Stimulated activated CD4-positive, alpha-beta T cell treated with anti-CD3 and anti-CD28 coated beads, TNF-alpha, amount 100 ng/mL, for 24 hours (primary cell): ENCODE data around the gene ARL15.
"Not testable (repeated sequence)": the region's sequence is repeated elsewhere in the genome, so short reads cannot be mapped to it uniquely, and the experiment has no call there.

Experiments
- DNase-seq, 3 experiments: peaks; one replicate each; pipeline ENCODE4 v3.0.0-alpha.2; 2020; ENCODE audit warnings: low read depth in 3 of 3

ARL15 gene

DNA sequence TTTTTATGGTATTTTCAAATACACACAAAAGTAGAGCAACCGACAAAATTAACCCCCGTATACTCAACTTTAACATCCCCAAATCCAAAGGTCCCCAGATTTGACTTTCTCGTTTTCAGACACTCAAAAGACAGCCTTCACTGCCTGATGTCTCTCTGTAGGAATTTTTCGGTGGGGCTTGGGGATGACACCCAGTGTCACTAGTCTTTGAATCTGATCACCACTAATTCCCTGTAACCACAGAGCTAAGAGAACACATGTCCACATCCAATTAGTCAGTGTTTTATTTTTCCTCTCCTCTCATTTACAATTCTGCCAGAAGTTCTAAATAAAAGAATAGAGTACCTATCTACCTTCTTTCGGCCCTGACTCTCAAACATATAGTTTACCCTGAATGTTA, 324.6 kb downstream of the ARL15 start:
- no peak for DNase-seq

DNA sequence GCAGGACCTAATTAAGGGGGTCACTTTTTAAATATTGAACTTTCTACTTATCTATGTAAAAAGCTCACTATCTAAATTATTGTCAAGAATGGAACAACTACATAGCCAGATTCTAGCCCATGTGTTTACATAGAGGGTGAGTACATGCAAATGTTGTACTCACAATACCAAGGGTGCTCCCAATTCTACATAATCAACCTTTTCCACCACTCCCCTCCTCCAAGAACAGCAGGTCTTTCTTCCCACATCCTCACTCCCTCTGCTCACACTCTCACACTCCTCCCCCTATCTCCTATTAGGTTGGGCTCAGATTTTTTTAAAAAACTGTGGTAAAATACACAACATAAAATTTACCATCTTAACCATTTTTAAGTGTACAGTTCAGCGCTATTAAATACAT, 325.4 kb downstream of the ARL15 start:
- DNase-seq, result no peak

DNA sequence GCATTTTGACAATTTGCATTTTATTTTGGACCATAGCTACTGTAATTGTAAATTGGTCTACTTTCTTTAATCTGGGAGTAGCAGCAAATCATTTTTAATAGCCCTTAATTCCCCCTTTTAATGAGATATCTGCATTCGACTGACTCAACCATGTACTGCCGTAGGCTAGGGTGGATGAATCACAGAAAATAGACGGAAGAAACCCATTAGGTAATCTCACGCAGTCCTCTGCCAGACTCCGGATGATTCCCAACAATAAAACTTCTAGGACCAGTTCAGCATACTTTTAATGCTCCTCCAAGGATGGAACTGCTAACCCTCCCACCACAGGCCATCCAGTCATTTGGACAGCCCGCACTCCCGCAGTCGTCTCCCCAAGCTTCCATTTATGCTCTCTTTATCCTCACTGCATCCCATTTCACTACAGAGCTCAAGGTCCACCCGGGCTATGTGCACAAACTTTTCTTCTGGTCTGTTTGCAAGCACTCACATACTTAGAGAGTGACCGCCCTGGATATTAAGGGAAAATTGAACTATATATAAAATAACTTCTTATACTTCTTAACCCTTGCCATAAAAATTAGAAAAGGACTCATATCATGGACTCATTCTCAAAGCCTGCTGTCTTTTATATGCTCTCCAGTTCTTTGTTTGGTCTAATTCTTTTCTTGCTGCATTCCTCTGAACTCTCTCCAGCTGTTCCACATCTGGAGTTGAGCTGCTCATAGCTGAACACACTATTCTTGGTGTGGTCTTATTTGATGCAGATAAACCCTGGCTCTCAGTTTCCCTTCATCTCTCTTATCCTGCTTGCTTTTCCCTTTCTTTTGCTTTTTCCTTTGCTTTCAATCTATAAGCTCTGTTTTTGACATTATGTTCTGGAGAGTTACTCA, 326.6 kb downstream of the ARL15 start:
- DNase-seq, result no peak

DNA sequence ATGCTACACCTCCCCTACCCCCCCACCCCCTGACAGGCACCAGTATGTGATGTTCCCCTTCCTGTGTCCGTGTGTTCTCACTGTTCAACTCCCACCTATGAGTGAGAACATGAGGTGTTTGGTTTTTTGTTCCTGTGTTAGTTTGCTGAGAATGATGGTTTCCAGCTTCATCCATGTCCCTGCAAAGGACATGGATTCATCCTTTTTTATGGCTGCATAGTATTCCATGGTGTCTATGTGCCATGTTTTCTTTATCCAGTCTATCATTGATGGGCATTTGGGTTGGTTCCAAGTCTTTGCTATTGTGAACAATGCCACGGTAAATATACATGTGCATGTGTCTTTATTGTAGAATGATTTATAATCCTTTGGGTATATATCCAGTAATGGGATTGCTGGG, 328.1 kb downstream of the ARL15 start:
- DNase-seq, result not testable (repeated sequence)

DNA sequence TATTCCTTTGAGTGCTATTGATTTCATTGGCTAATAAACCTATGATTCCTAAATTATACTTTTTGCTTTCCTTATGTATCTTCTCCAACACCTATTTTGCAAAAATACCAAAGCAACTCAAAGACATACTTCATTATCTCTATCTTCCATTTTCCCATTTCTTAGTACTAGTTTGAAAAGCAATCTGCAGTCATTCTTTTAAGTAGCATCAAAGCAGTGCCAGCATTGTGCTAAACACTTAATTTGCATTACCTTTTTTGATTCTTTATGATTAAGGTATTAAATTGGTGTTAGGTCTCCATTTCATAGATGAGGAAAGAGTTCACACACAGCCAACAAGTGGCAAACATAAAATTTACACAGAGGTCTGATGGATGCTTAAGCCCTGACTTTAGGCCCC, 330.3 kb downstream of the ARL15 start:
- no peak for DNase-seq

DNA sequence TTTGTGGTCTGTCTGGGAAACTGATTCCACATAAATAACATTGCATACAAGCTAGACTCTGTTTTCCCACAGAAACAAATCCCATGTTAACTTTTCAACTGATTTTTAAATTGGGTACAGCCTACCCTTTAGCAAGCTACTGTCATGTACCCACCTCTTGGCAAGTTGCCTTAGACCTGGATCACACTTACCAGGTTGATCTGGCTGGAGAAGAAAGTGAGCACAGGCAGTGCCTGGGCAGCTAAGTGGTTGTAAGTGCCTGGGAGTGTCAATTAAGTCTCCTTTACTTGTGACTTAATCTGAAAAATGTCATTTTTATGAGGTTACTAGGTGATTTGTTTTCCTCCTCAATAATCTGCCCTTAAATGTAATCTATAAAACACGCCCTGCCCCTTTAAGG, 336.4 kb downstream of the ARL15 start:
- DNase-seq, result no peak

DNA sequence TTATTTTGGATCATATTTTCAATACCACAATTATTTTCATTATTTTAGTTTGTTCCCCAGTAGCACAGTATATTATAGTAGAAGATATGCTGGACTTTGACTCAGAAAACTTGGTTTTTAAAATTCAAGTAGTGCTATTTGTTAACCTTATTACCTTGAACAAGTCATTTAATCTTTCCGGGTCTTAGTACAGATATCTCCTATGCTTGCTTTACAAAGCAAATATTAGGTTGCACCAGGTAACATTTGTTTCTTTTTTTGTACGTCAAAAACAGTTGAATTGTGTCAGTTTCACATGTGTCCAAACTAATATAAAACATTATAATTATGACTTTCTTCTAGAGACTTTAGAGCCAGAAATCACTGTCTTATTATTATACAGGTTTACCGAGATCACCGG, 338.1 kb downstream of the ARL15 start:
- DNase-seq, result no peak

DNA sequence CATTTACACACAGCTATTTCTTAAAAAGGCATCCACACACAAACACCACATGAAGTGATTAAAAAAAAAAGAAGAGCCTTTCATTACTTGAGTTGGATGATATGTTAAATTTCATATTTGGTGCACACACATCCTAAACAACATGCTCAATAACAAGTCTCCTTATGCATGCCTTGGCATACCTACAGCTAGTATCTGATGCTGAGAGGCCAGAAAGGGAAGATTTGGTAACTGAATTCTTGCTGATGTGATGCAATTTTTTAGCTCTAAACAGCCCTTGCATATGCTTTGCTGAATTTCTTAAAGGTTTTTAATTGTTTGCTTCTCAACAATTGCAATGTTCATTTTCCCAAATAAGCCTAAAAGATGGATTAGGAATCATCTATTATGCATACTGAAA, 338.8 kb downstream of the ARL15 start:
- no peak for DNase-seq

DNA sequence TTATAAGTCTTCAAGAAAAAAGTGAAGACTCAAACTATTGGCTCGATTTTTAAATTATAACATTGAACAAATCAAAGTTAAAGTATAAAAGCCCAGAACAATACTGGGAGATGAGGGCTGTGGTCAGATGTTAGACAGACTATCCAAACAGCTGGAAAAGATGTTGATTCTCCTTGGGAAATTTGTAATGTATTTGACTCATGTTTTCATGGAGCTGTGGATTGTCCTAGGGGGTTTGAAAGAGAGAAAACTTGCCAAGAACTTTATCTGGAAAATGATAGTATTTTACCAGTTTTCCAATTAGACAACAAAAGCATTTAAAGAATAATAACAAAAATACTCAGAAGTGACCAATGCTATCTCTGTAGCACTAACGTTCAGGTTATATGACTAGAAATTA, 339.2 kb downstream of the ARL15 start:
- no peak for DNase-seq

DNA sequence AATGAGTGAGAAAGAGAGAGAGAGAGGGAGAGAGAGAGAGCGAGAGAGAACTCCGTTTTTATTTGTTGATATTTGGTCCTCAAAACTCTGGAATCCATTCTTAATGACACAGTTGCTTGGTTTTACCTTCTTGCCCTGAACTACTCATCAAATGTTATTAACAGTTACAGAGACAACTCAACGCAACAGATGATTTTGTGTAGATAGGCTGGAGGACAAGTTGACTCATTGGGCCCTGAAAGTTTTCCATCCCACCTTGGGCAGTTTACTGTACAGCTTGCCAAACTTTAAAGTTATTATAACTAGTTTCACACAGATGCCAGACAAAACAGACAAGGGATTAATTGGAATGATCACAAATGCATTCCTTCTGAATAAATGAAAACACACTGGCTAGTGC, 339.9 kb downstream of the ARL15 start:
- no peak for DNase-seq

DNA sequence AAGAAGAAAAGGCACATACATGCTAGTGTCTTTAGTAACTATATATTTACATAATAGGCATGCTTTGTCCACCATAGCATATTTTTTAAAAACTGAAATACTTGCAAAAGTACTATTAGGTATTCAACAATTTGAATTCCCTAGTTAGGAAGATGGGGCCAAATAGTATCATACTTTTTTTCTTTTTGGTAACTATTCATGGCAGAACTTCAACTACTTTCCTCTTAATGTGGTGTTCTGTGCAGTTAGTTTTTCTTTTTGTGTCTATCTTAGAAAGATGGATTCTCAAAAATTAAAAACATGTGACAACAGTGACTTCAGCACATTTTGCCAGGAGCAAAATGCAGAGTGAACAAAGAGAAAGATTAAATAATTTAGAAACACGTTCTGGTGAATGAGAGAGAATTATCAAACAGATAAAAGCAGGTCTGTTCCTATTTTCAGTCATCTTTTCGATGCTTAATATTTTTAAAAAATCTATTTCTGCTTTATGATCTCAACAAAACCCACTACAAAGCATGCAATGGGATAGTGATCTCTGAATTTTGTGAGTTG, 341.1 kb downstream of the ARL15 start:
- no peak for DNase-seq

DNA sequence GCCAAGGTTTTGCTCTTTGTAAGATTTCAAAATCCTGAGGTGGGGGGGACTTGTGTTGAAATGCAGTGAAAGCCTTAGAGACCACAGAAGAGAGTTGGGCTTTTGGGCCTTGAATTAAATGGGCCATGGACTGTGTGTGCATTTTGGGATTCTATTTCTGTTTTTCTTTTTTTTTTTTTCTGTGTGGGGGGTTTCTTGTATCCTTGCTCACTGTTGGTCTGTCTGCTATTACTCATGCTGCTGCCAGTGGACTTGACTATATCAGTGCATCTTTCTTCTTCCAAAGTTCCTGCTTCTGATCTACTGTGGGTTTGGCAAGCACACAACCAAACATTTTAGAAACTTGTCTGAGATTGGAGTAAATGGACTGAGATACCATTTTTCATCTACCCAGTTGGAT, 344.9 kb downstream of the ARL15 start:
- DNase-seq, result no peak

DNA sequence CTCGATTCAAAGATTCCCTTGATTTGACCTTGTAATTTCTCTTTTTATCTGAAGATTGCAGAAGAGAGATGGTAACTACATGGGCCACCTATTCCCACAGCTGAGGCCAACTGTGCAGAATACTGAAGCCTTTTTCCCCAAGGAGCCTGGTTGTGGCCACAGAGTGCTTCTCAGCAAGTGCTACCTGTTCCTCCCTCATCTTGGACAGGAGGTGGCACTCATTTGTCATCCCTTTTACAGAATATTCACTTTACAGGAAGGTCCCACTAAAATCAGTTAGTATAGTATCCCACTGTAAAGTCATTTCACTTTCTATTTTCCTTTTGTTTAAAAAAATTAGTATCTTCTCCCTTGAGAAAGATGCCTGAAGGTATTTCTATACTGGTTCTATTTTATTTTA, 346.4 kb downstream of the ARL15 start:
- DNase-seq, result no peak

DNA sequence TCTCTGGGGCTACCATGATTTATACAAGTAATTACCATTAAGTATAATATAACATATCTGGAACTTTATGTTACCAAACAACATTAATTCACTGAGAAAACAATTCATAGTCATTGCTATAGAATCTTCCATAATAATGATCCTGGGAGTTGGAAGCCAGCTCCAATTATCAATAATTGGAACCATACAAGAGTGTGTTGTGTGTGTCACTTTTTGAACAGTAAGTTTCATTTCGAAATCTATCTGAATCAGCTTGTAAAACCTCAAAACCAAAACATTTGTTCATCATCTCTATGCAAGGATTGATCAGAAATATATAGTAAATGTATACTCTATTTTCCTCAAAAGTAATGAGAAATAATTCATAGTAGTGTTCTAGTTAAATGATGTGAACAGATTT, 348.1 kb downstream of the ARL15 start:
- no peak for DNase-seq

DNA sequence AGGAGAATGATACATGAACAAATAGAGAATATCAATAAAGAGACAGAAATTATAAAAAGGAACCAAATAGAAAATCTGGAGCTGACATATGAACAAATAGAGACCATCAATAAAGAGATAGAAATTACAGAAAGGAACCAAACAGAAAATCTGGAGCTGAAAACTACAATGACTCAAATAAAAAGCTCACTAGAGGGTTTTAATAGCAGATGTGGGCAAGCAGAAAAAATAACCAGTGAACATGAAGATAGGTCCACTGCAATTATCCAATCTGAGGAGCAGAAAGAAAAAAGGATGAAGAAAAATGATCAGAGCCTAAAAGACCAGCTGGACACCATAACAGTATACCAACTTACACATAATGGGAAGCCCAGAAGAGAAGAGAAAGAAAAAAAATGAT, 353.7 kb downstream of the ARL15 start:
- no peak for DNase-seq

DNA sequence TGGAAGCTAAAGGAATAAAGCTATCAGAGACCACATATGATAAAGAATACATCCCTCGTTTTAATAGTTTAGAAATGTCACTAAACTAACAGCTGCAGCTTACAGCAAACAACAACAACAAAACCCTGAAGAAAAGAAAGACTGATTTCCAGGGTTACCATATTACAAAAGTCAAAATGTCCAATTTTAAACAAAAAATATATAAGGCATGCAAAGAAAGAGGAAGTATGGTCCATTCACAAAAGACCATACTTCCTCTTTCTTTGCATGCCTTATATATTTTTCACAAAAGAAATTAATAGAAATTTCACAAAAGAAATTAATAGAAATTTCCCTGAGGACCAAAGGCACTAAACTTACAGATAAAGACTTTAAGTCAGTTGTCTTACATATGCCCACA, 354.2 kb downstream of the ARL15 start:
- DNase-seq, result no peak

DNA sequence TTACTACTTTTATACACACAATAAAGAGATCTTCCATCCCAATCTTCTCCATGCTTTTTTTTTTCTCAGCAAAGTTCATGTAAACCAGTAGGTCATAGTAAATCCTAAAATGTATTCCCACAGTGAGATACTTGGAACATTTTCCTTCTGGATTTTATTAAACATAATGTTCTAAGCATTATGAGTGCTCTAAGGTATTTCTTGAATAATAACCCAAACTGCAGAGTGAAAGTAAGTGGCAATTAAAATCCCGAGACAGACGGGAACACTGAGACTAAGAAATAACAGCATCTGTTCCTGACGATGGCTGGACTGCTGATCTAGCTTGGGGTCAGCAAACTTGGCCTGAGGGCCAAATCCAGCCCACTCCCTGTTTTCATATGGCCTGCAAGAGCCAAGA, 359.8 kb downstream of the ARL15 start:
- DNase-seq, result no peak

DNA sequence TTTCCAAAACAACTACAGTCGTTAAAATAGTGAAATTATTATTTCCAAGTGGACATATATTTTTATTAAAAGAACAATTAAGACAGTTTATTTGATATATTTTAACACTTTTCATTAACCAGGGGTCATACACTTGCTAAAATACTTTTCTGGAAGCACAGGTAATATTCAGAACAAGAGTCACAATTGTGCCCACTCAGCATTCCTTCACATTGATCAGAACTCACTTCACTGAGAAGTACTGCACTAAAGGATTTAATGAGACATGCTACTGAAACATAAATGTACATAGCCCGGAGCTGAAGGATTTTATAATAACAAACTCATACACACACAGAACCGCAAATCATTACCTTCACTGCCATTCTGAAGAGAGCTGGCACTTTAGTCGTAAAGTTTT, 361.8 kb downstream of the ARL15 start:
- DNase-seq, result no peak

DNA sequence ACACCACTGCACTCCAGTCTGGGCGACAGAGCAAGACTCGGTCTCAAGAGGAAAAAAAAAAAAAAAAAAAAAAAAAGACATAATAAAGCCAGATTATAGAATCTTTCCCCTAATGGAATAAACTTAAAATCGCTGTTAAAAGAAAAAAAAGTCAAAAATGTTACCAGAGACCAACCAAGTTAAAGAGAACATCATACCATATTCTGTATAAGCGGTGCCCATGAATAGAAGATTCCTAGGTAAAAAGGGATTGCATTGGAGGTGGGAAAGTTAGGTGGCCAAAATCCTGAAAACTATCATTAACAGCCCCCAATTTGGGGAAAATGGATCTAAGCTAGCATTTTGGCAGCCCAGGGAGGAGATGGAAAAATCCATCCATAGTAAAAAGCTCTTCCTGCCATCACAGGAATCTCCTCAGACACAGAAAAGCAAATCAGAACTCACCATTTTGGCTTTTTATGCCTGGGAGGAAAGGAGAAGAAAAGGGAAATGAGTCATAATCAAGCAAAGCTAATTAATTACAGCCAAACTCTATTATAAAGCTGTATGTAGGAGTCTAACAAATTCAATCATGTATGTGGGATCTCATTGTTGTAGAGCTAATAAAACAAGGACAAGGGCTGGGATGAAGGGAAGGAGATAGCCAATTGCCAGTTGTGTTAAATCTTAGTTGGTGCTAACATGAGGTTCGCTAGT, 363.8 kb downstream of the ARL15 start:
- no peak for DNase-seq

DNA sequence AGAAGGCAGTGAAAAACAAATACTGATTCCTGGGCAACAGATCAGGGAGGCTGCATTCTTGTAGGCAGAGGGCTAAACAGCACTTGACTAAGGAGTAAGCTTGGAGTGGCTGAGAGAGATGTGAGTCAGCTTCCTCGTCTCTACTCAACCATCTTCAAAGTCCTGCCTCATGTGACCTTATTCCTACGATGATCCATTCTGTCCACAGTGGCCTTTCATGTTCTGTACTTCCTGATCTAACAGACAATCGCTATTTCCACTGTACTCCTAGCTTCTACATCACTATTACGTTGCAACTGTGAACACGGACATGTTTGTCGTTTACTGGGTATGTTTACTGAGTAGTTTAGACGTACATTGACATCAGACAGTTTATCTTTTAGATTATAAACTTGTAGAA, 365.4 kb downstream of the ARL15 start:
- DNase-seq, result no peak

DNA sequence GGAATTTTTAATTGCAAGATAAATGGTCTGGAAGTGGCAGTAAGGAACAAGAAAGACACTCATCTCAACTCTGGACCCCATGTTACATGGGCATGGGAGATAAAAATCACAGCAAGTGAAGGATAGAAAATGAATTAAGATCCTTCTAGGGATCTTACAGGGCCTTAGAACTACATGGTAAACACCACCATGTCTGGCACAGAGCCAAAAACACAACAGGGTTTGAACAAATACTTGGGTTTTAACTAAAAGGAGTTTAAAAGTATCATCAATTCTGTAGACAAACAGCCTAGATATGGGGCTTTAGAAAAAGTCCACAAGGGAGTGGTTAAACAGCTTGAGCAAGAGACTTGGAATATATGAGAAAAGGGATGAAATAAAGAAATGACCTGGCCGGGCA, 366.4 kb downstream of the ARL15 start:
- DNase-seq, result no peak

DNA sequence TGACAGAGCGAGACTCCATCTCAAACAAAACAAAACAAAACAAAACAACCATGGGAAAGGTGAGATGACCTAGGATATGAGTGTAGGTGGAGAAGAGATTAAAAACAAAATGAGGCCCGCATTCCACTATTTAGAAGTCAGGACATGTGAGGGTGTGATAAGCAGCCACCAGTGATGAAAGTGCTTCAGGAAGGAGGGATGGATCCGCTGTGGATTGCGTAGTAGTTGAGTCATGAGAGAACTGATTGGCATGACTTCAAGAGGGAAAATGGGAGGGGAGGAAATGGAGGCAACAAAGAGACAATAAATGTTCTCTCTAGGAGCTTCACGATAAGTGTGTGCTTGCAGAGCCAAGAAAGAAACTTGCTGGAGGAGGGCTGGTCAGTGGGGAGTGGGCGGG, 367.6 kb downstream of the ARL15 start:
- no peak for DNase-seq

DNA sequence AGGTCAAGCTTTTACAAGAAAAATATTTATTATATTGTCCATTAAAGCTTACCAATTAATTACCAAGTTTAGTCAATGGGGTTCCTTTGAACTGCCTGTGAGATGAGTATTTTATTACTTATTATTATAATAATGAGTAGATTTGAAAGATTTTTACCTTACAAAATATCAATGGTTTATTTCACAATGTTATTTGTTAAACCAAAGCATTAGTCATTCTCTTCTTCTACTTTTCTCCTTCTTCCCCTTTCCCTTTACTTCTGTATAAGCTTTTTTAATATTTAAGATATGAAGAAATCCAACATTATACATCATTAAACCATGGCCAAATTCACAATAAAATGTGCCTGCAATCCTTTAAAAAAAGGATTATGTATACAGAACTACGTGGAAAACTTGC, 369.5 kb downstream of the ARL15 start:
- no peak for DNase-seq
